ENCODE data around the gene SRRM4.
"Not testable (repeated sequence)": the region's sequence is repeated elsewhere in the genome, so short reads cannot be mapped to it uniquely, and the experiment has no call there.

SRRM4 gene

GRCh38 chr12:119024356-119024755 is 43.0 kb downstream of the SRRM4 start:
- no peaks in the 10 kb centered on the region for H3K27me3 Mint-ChIP-seq (ENCODE audit: low read depth)
- H3K36me3 Mint-ChIP-seq (ENCODE audit: low read depth) = no peaks in the 10 kb centered on the region
- H3K4me1 Mint-ChIP-seq (ENCODE audit: low read depth) = no peaks in the 10 kb centered on the region
- H3K4me3 Mint-ChIP-seq = no peak overlapping the region
- H3K9me3 Mint-ChIP-seq = no peaks in the 10 kb centered on the region
- no peak overlapping the region for H3K27ac Mint-ChIP-seq

GRCh38 chr12:119025786-119026185 is 44.4 kb downstream of the SRRM4 start:
- no peak overlapping the region for H3K27ac Mint-ChIP-seq
- H3K9me3 Mint-ChIP-seq = no peaks in the 10 kb centered on the region
- H3K27me3 Mint-ChIP-seq (ENCODE audit: low read depth) = no peaks in the 10 kb centered on the region
- H3K36me3 Mint-ChIP-seq (ENCODE audit: low read depth) = no peaks in the 10 kb centered on the region
- H3K4me3 Mint-ChIP-seq = no peak overlapping the region
- H3K4me1 Mint-ChIP-seq (ENCODE audit: low read depth) = no peaks in the 10 kb centered on the region

GRCh38 chr12:119033332-119033731 is 52.0 kb downstream of the SRRM4 start:
- not testable (repeated sequence) for H3K27me3 Mint-ChIP-seq (ENCODE audit: low read depth); H3K27ac Mint-ChIP-seq; H3K4me1 Mint-ChIP-seq (ENCODE audit: low read depth); H3K9me3 Mint-ChIP-seq; H3K36me3 Mint-ChIP-seq (ENCODE audit: low read depth); H3K4me3 Mint-ChIP-seq

GRCh38 chr12:119036878-119037825 is 55.8 kb downstream of the SRRM4 start:
- H3K36me3 Mint-ChIP-seq (ENCODE audit: low read depth) = no peaks in the 10 kb centered on the region
- H3K9me3 Mint-ChIP-seq = no peaks in the 10 kb centered on the region
- no peak overlapping the region for H3K4me3 Mint-ChIP-seq
- no peaks in the 10 kb centered on the region for H3K4me1 Mint-ChIP-seq (ENCODE audit: low read depth)
- no peak overlapping the region for H3K27ac Mint-ChIP-seq
- H3K27me3 Mint-ChIP-seq (ENCODE audit: low read depth) = no peaks in the 10 kb centered on the region

GRCh38 chr12:119044094-119044493 is 62.8 kb downstream of the SRRM4 start:
- Mint-ChIP-seq H3K9me3 (no peaks in the 10 kb centered on the region), H3K27me3 (ENCODE audit: low read depth) (no peaks in the 10 kb centered on the region), H3K4me3 (no peak overlapping the region), H3K27ac (no peak overlapping the region), H3K36me3 (ENCODE audit: low read depth) (no peaks in the 10 kb centered on the region), H3K4me1 (ENCODE audit: low read depth) (no peaks in the 10 kb centered on the region)

GRCh38 chr12:119047641-119048040 is 66.3 kb downstream of the SRRM4 start:
- Mint-ChIP-seq H3K4me1 (ENCODE audit: low read depth) (no peaks in the 10 kb centered on the region), H3K36me3 (ENCODE audit: low read depth) (no peaks in the 10 kb centered on the region), H3K4me3 (no peak overlapping the region), H3K9me3 (no peaks in the 10 kb centered on the region), H3K27ac (no peak overlapping the region), H3K27me3 (ENCODE audit: low read depth) (no peaks in the 10 kb centered on the region)

GRCh38 chr12:119050663-119051062 is 69.3 kb downstream of the SRRM4 start:
- no peaks in the 10 kb centered on the region for H3K27me3 Mint-ChIP-seq (ENCODE audit: low read depth)
- no peak overlapping the region for H3K27ac Mint-ChIP-seq
- no peak overlapping the region for H3K4me3 Mint-ChIP-seq
- no peaks in the 10 kb centered on the region for H3K36me3 Mint-ChIP-seq (ENCODE audit: low read depth)
- H3K9me3 Mint-ChIP-seq = no peaks in the 10 kb centered on the region
- no peaks in the 10 kb centered on the region for H3K4me1 Mint-ChIP-seq (ENCODE audit: low read depth)

- Mint-ChIP-seq H3K36me3 (ENCODE audit: low read depth) (no peaks in the 10 kb centered on the region), H3K4me1 (ENCODE audit: low read depth) (no peaks in the 10 kb centered on the region), H3K27me3 (ENCODE audit: low read depth) (no peaks in the 10 kb centered on the region), H3K27ac (no peak overlapping the region), H3K9me3 (no peaks in the 10 kb centered on the region), H3K4me3 (no peak overlapping the region)
These were observed 70.1 kb downstream of the SRRM4 start for GRCh38 chr12:119051474-119051873.

GRCh38 chr12:119052001-119052400 is 70.7 kb downstream of the SRRM4 start:
- Mint-ChIP-seq H3K27me3 (ENCODE audit: low read depth) (no peaks in the 10 kb centered on the region), H3K27ac (no peak overlapping the region), H3K9me3 (no peaks in the 10 kb centered on the region), H3K36me3 (ENCODE audit: low read depth) (no peaks in the 10 kb centered on the region), H3K4me1 (ENCODE audit: low read depth) (no peaks in the 10 kb centered on the region), H3K4me3 (no peak overlapping the region)

GRCh38 chr12:119055977-119056376 is 74.6 kb downstream of the SRRM4 start:
- no peak overlapping the region for H3K27ac Mint-ChIP-seq
- H3K4me1 Mint-ChIP-seq (ENCODE audit: low read depth) = no peaks in the 10 kb centered on the region
- no peaks in the 10 kb centered on the region for H3K9me3 Mint-ChIP-seq
- no peaks in the 10 kb centered on the region for H3K36me3 Mint-ChIP-seq (ENCODE audit: low read depth)
- H3K4me3 Mint-ChIP-seq = no peak overlapping the region
- no peaks in the 10 kb centered on the region for H3K27me3 Mint-ChIP-seq (ENCODE audit: low read depth)

GRCh38 chr12:119060847-119061796 is 79.8 kb downstream of the SRRM4 start:
- no peaks in the 10 kb centered on the region for H3K4me1 Mint-ChIP-seq (ENCODE audit: low read depth)
- H3K9me3 Mint-ChIP-seq = no peaks in the 10 kb centered on the region
- H3K36me3 Mint-ChIP-seq (ENCODE audit: low read depth) = no peaks in the 10 kb centered on the region
- H3K4me3 Mint-ChIP-seq = no peak overlapping the region
- H3K27me3 Mint-ChIP-seq (ENCODE audit: low read depth) = no peaks in the 10 kb centered on the region
- H3K27ac Mint-ChIP-seq = no peak overlapping the region

GRCh38 chr12:119068129-119068856 is 87.0 kb downstream of the SRRM4 start:
- Mint-ChIP-seq H3K27ac (no peak overlapping the region), H3K4me3 (no peak overlapping the region)

GRCh38 chr12:119069147-119069642 is 87.9 kb downstream of the SRRM4 start:
- H3K9me3 Mint-ChIP-seq = no peaks in the 10 kb centered on the region
- no peaks in the 10 kb centered on the region for H3K27me3 Mint-ChIP-seq (ENCODE audit: low read depth)
- H3K36me3 Mint-ChIP-seq (ENCODE audit: low read depth) = no peaks in the 10 kb centered on the region
- H3K4me1 Mint-ChIP-seq (ENCODE audit: low read depth) = no peaks in the 10 kb centered on the region
- no peak overlapping the region for H3K4me3 Mint-ChIP-seq
- H3K27ac Mint-ChIP-seq = no peak overlapping the region

More at GRCh38 chr12:119068129-119068856, 87.0 kb downstream of the SRRM4 start:
- Mint-ChIP-seq H3K4me1 (ENCODE audit: low read depth) (no peaks in the 10 kb centered on the region), H3K9me3 (no peaks in the 10 kb centered on the region), H3K27me3 (ENCODE audit: low read depth) (no peaks in the 10 kb centered on the region), H3K36me3 (ENCODE audit: low read depth) (no peaks in the 10 kb centered on the region)

GRCh38 chr12:119071176-119071575 is 89.8 kb downstream of the SRRM4 start:
- no peak overlapping the region for H3K27ac Mint-ChIP-seq
- no peaks in the 10 kb centered on the region for H3K27me3 Mint-ChIP-seq (ENCODE audit: low read depth)
- H3K4me1 Mint-ChIP-seq (ENCODE audit: low read depth) = no peaks in the 10 kb centered on the region
- no peak overlapping the region for H3K4me3 Mint-ChIP-seq
- no peaks in the 10 kb centered on the region for H3K9me3 Mint-ChIP-seq
- no peaks in the 10 kb centered on the region for H3K36me3 Mint-ChIP-seq (ENCODE audit: low read depth)

All from T-helper 1 cell treated with Interleukin-12 subunit alpha and Interleukin-12 subunit beta and Interleukin-4 antibody, amounts not matched to agents 30 μg/mL and 1 μg/mL, for 36 hours (primary cell).